OCI-LY1 (cell line): ENCODE results near the gene TLCD1.

Experiments used
- H2AFZ ChIP-seq: fragments of 200-600 bp; sonication (generic), shearing (Covaris generic); 2 replicates; pipeline ENCODE4 v1.6.0; 2014; ENCODE audit warnings: antibody characterized with exemption, mild to moderate bottlenecking, low read length
- H3F3A ChIP-seq: fragments of 200-600 bp; sonication (generic), shearing (Covaris generic); 2 replicates; pipeline ENCODE4 v1.6.0; 2014; ENCODE audit warnings: mild to moderate bottlenecking, antibody characterized with exemption, low read length, moderate library complexity; ENCODE audit not compliant: insufficient read depth
- H3K27ac ChIP-seq: fragments of 200-600 bp; sonication (generic); 2 replicates; pipeline ENCODE4 v1.5.1; 2014; ENCODE audit warnings: low read length, mixed run types, mild to moderate bottlenecking, low read depth; ENCODE audit not compliant: poor library complexity, severe bottlenecking
- H3K27me3 ChIP-seq: fragments of 200-600 bp; sonication (generic); 2 replicates; pipeline ENCODE4 v1.6.0; 2014; ENCODE audit warnings: antibody characterized with exemption, mild to moderate bottlenecking, low read length, moderate library complexity; ENCODE audit not compliant: insufficient read depth
- H3K36me3 ChIP-seq: fragments of 200-600 bp; sonication (generic); 2 replicates; pipeline ENCODE4 v1.6.1; 2014; ENCODE audit warnings: mild to moderate bottlenecking, antibody characterized with exemption, low read length, moderate library complexity, mixed read lengths; ENCODE audit not compliant: insufficient read depth
- H3K4me1 ChIP-seq: fragments of 200-600 bp; sonication (generic); 2 replicates; pipeline ENCODE4 v1.5.1; 2014; ENCODE audit warnings: mild to moderate bottlenecking, low read length, moderate library complexity; ENCODE audit not compliant: insufficient read depth, severe bottlenecking
- H3K4me2 ChIP-seq: fragments of 200-600 bp; sonication (generic), shearing (Covaris generic); 2 replicates; pipeline ENCODE4 v1.6.1; 2014; ENCODE audit warnings: low read length
- H3K4me3 ChIP-seq: fragments of 200-600 bp; sonication (generic); 2 replicates; pipeline ENCODE4 v1.5.1; 2014; ENCODE audit warnings: low read length, low read depth, mild to moderate bottlenecking, mixed read lengths; ENCODE audit not compliant: poor library complexity, severe bottlenecking
- H3K79me2 ChIP-seq: fragments of 200-600 bp; shearing (Covaris generic); 2 replicates; pipeline ENCODE4 v1.6.1; 2016; ENCODE audit warnings: mixed run types, low read length, mixed read lengths; ENCODE audit not compliant: insufficient read depth
- H3K9ac ChIP-seq: fragments of 200-600 bp; sonication (generic), shearing (Covaris generic); 2 replicates; pipeline ENCODE4 v1.6.1; 2014; ENCODE audit warnings: mild to moderate bottlenecking, low read length, mixed read lengths
- H3K9me2 ChIP-seq: fragments of 200-600 bp; sonication (generic), shearing (Covaris generic); 2 replicates; pipeline ENCODE4 v1.6.1; 2014; ENCODE audit warnings: low read depth, mild to moderate bottlenecking, low read length, mixed read lengths
- H3K9me3 ChIP-seq: fragments of 200-600 bp; shearing (Covaris generic); 2 replicates; pipeline ENCODE4 v1.6.1; 2014; ENCODE audit warnings: low read length, mixed read lengths
- H4K20me1 ChIP-seq: fragments of 200-600 bp; sonication (generic), shearing (Covaris generic); 2 replicates; pipeline ENCODE4 v1.6.0; 2016; ENCODE audit warnings: mild to moderate bottlenecking, low read length; ENCODE audit not compliant: insufficient read depth
- EZH2 ChIP-seq: fragments of 200-600 bp; sonication (generic), shearing (Covaris generic); IDR thresholded peaks from 2 replicates; pipeline ENCODE4 v1.8.0; 2017; ENCODE audit warnings: borderline replicate concordance, mixed run types, mild to moderate bottlenecking, antibody characterized with exemption, low read length, moderate library complexity, mixed read lengths
- TF ChIP-seq, protein P1 (sequence below): fragments of 200-600 bp; sonication (generic), shearing (Covaris generic); IDR thresholded peaks from 2 replicates; pipeline ENCODE4 v1.5.1; 2017; ENCODE audit warnings: mild to moderate bottlenecking, antibody characterized with exemption, low read length, moderate library complexity, mixed read lengths

Gene TLCD1

GRCh38 chr17:28749516-28750177, 23.6 kb upstream of the TLCD1 start:
- no peaks in the 10 kb centered on the region for H3K9me3 ChIP-seq
- no peaks in the 10 kb centered on the region for H3K27me3 ChIP-seq
- H2AFZ ChIP-seq = no peak overlapping the region
- H3K4me3 ChIP-seq = no peak overlapping the region
- peaks cover 64% of the 10 kb centered on the region for H3K4me1 ChIP-seq
- H3K9me2 ChIP-seq = no peaks in the 10 kb centered on the region
- no peak overlapping the region; the same call in 1 of the 2 replicates for H3K9ac ChIP-seq
- peak overlapping the region; percentile 85 for H3K27ac ChIP-seq
- TF ChIP-seq, protein P1, sequence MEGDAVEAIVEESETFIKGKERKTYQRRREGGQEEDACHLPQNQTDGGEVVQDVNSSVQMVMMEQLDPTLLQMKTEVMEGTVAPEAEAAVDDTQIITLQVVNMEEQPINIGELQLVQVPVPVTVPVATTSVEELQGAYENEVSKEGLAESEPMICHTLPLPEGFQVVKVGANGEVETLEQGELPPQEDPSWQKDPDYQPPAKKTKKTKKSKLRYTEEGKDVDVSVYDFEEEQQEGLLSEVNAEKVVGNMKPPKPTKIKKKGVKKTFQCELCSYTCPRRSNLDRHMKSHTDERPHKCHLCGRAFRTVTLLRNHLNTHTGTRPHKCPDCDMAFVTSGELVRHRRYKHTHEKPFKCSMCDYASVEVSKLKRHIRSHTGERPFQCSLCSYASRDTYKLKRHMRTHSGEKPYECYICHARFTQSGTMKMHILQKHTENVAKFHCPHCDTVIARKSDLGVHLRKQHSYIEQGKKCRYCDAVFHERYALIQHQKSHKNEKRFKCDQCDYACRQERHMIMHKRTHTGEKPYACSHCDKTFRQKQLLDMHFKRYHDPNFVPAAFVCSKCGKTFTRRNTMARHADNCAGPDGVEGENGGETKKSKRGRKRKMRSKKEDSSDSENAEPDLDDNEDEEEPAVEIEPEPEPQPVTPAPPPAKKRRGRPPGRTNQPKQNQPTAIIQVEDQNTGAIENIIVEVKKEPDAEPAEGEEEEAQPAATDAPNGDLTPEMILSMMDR = no peak
- no peak for TF ChIP-seq EZH2
- H3F3A ChIP-seq = no peaks in the 10 kb centered on the region
- H4K20me1 ChIP-seq = no peaks in the 10 kb centered on the region
- H3K79me2 ChIP-seq = peaks cover 4% of the 10 kb centered on the region
- peak overlapping the region; percentile 11; the same call in 1 of the 2 replicates for H3K4me2 ChIP-seq
- peaks cover 73% of the 10 kb centered on the region for H3K36me3 ChIP-seq

DNA sequence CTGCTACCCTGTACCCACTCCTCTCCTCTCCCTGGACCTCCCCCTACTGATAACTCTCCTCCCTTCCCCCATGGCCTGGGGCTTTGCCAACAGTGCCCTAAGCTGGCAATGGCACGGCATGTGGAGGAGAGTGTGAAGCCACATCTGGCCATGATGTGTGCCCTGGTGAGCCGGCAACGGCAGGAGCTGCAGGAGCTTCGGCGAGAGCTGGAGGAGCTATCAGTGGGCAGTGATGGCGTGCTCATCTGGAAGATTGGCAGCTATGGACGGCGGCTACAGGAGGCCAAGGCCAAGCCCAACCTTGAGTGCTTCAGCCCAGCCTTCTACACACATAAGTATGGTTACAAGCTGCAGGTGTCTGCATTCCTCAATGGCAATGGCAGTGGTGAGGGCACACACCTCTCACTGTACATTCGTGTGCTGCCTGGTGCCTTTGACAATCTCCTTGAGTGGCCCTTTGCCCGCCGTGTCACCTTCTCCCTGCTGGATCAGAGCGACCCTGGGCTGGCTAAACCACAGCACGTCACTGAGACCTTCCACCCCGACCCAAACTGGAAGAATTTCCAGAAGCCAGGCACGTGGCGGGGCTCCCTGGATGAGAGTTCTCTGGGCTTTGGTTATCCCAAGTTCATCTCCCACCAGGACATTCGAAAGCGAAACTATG, 23.0 kb upstream of the TLCD1 start:
- no peaks in the 10 kb centered on the region for H3F3A ChIP-seq
- no peaks in the 10 kb centered on the region for H3K9me3 ChIP-seq
- no peak for TF ChIP-seq EZH2
- TF ChIP-seq, protein P1 = no peak
- no peaks in the 10 kb centered on the region for H4K20me1 ChIP-seq
- no peak overlapping the region; the same call in 1 of the 2 replicates for H3K9ac ChIP-seq
- no peaks in the 10 kb centered on the region for H3K9me2 ChIP-seq
- peak overlapping the region; percentile 85 for H3K27ac ChIP-seq
- peaks cover 64% of the 10 kb centered on the region for H3K4me1 ChIP-seq
- no peak overlapping the region for H3K4me3 ChIP-seq
- H3K36me3 ChIP-seq = peaks cover 76% of the 10 kb centered on the region
- H3K79me2 ChIP-seq = peaks cover 9% of the 10 kb centered on the region
- peak overlapping the region; percentile 11; the same call in 1 of the 2 replicates for H3K4me2 ChIP-seq
- no peak overlapping the region for H2AFZ ChIP-seq
- H3K27me3 ChIP-seq = no peaks in the 10 kb centered on the region

GRCh38 chr17:28747801-28748750, 22.0 kb upstream of the TLCD1 start:
- no peaks in the 10 kb centered on the region for H3K9me3 ChIP-seq
- no peaks in the 10 kb centered on the region for H4K20me1 ChIP-seq
- peak overlapping the region; percentile 85 for H3K27ac ChIP-seq
- H2AFZ ChIP-seq = no peak overlapping the region
- no peaks in the 10 kb centered on the region for H3F3A ChIP-seq
- no peak overlapping the region for H3K4me3 ChIP-seq
- H3K4me2 ChIP-seq = peak overlapping the region; percentile 14; the same call in 1 of the 2 replicates
- peaks cover 69% of the 10 kb centered on the region for H3K4me1 ChIP-seq
- peaks cover 9% of the 10 kb centered on the region for H3K79me2 ChIP-seq
- H3K9me2 ChIP-seq = no peaks in the 10 kb centered on the region
- TF ChIP-seq, protein P1 = no peak
- no peak for TF ChIP-seq EZH2
- H3K9ac ChIP-seq = no peak overlapping the region; the same call in 1 of the 2 replicates
- peaks cover 76% of the 10 kb centered on the region for H3K36me3 ChIP-seq
- no peaks in the 10 kb centered on the region for H3K27me3 ChIP-seq
